ENCODE data around the gene CRADD.
"Not testable (repeated sequence)": the region's sequence is repeated elsewhere in the genome, so short reads cannot be mapped to it uniquely, and the experiment has no call there.

Gene CRADD

DNA sequence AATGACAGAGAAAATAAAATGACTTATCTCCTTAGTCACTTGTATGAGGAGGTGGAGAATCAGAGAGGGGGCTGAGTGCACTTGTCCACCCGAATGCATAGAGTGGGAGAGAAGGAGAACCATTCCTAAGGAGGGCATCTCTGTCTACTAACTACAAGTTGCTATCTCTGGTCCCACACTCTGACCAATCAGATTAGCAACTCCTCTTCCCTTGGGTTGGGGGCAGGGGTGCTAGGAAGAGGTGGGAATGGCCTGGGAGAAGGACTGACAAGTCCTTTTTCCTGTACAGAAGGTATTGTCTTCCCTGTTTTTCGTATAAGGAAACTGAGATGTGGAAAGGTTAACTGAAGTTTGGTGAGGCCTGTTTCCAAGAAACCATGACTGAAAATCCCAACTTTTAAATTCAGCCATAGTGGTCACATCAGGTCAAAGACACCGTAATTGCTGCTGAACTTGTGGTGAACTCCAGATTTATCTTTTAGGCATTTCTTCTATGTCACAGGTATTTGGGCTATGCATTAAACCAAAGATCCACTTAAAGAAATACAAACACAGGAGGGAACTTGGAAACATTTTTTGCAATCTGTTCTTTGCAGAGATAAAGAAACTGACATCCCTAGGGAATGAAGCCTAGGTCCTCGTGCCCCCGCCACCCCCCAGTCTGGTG, 207.8 kb downstream of the CRADD start:
- DNase-seq = no peak
- Histone ChIP-seq H3K9me3 (no peaks in the 10 kb centered on the region), H3K36me3 (no peaks in the 10 kb centered on the region), H3K27ac (no peak overlapping the region), H3K4me1 (no peaks in the 10 kb centered on the region), H3K4me3 (no peak overlapping the region), H3K27me3 (no peaks in the 10 kb centered on the region)
- intact Hi-C loops (cut with DNase I; ENCODE audit: low total_unique reads) = no loop called here
- TF ChIP-seq, protein P1, sequence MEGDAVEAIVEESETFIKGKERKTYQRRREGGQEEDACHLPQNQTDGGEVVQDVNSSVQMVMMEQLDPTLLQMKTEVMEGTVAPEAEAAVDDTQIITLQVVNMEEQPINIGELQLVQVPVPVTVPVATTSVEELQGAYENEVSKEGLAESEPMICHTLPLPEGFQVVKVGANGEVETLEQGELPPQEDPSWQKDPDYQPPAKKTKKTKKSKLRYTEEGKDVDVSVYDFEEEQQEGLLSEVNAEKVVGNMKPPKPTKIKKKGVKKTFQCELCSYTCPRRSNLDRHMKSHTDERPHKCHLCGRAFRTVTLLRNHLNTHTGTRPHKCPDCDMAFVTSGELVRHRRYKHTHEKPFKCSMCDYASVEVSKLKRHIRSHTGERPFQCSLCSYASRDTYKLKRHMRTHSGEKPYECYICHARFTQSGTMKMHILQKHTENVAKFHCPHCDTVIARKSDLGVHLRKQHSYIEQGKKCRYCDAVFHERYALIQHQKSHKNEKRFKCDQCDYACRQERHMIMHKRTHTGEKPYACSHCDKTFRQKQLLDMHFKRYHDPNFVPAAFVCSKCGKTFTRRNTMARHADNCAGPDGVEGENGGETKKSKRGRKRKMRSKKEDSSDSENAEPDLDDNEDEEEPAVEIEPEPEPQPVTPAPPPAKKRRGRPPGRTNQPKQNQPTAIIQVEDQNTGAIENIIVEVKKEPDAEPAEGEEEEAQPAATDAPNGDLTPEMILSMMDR (IDR thresholded peaks at IDR 0.05) = no peak

DNA sequence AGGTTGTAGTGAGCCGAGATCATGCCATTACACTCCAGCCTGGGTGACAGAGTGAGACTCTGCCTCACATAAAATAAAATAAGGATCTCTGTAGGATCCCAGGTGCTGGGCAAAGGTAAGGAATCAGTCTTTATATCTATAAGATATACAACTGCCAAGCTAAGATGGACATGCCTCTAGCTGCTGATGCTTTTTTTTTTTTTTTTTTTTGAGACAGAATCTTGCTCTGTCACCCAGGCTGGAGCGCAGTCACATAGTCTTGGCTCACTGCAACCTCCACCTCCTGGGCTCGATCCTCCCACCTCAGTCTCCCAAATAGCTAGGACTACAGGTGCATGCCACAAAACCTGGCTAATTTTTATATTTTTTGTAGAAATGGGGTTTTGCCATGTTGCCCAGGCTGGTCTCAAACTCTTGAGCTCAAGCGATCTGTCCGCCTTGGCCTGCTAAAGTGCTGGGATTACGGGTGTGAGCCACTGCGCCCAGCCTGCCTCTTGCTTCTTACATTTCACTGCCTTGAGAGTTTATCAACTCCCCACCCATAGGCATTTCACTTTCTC, 208.9 kb downstream of the CRADD start:
- H3K27me3 ChIP-seq; H3K4me3 ChIP-seq; DNase-seq; H3K27ac ChIP-seq; intact Hi-C loops (cut with DNase I; ENCODE audit: low total_unique reads); H3K9me3 ChIP-seq; H3K36me3 ChIP-seq; H3K4me1 ChIP-seq: not testable (repeated sequence)

DNA sequence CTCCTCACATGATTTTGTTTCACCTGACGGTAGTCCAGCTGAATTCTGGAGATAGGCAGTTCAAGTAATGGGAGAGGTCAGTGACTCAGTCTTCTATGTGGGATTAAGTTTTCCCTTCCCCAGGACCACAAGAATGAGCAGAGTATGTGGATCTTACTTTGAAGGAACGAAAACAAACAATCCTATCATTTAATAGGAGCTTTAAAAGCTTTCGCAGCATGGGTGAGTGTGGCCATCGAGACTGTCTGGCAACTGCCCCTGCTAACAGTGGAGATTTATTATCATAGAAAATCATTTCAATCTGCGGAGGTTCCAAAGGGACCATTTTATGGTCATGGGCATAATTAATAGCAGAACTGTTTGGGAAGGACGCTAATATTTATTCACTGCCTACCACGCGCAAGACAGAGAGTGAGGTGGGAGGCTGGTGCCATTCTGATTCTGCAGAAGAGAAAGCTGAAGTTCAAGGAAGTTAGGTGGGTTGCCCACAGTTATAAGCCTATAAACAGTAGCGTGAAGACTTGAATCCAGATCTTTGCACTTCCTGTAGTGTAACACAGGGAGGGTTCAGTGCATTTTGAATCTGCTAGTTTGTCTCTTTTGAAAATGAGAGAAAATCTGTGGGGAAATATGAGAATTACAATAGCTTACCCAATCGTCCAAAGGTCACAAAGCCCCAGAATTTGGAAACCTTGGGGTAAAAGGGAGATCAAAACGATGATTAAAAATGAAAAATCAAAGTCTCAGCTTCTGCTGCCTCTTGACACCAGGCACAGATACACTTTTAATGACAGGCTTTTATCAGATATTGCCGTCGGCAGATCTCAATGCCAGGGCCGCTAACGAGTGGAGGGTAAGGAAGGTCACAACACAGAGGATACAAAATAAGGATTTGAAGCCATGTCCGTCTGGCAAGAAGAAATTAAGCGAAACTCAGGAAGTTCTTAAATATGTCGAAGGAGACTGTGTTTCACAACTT, 209.6 kb downstream of the CRADD start:
- Histone ChIP-seq H3K27ac (no peak overlapping the region), H3K36me3 (no peaks in the 10 kb centered on the region), H3K9me3 (no peaks in the 10 kb centered on the region), H3K4me3 (no peak overlapping the region), H3K4me1 (no peaks in the 10 kb centered on the region), H3K27me3 (no peaks in the 10 kb centered on the region)
- DNase-seq = no peak
- intact Hi-C loops (cut with DNase I; ENCODE audit: low total_unique reads) = no loop called here
- TF ChIP-seq, protein P1 (IDR thresholded peaks at IDR 0.05) = no peak

DNA sequence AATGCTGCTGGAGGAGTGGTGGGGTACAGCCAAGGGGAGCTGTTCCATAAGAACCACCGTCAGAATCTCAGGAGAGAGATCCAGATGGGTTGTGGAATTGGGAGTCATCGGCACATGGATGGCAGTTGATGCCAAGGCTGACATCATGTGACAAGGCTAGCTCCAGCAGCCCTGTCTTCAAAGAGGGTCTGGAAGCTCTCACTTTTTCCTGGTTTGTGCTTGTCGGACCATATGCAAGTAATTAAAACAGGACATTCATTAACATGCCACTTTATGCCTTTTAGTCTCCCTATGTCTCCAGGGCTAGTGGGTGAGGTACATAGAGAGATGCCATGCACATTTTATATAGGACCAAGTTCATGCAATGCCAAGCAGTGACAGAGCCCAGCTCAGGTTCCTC, 211.8 kb downstream of the CRADD start:
- intact Hi-C loops (cut with DNase I; ENCODE audit: low total_unique reads) = no loop called here
- TF ChIP-seq, protein P1 (IDR thresholded peaks at IDR 0.05) = no peak
- H3K36me3 ChIP-seq = no peaks in the 10 kb centered on the region
- H3K4me3 ChIP-seq = no peak overlapping the region
- no peak overlapping the region for H3K27ac ChIP-seq
- peaks cover 0 to 10% (median 3%) of the 10 kb centered on the region in 4 donors for H3K4me1 ChIP-seq
- no peak for DNase-seq
- H3K9me3 ChIP-seq = no peaks in the 10 kb centered on the region
- no peaks in the 10 kb centered on the region for H3K27me3 ChIP-seq

DNA sequence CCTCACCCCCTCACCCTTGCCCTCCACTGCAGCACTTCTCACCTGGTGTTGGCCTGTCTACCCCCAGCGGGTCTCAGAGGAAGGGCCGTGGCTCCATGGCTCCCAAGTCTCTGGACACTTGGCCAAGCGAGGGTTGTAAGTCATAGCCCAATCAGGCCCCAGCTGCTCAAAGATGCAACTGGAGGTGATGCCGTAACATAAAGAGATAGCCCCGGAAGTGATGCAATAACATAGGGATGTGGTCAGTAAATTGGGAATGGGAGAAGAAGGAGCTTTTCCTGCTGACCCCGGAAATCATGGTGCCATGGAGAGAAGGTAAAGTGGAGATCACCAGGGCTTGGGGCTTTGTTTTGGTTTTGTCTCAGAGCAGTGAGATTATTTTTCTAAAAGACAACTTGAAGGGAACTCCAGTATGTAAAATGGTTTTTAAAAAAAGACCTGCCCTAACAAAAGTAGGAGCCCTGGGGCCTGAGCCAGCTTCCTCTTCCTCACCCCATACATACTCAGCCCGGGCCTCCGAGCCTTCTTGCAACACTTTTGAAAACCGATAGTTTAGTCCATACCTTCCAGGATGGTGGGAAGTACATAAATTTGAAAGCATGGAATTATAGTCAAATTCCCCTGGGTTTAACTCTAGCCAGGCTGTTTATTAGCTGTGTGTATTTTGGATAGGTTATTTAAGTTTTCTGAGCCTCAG, 212.5 kb downstream of the CRADD start:
- TF ChIP-seq, protein P1 (IDR thresholded peaks at IDR 0.05) = no peak
- intact Hi-C loops (cut with DNase I; ENCODE audit: low total_unique reads) = loop anchor here (5.0 to 10.0 kb wide), 2 partner anchors 115 to 592 kb away; no protein-coding TSS in a partner anchor
- no peaks in the 10 kb centered on the region for H3K36me3 ChIP-seq
- H3K9me3 ChIP-seq = no peaks in the 10 kb centered on the region
- no peaks in the 10 kb centered on the region for H3K27me3 ChIP-seq
- H3K27ac ChIP-seq = no peak overlapping the region
- H3K4me3 ChIP-seq = no peak overlapping the region
- no peak for DNase-seq
- peaks cover 0 to 17% (median 10%) of the 10 kb centered on the region in 4 donors for H3K4me1 ChIP-seq

Measured in tibial artery (tissue), 4 donors.